GM19043 (cell line): ENCODE measurements around the gene SLC12A4.
"Not testable (repeated sequence)": the region's sequence is repeated elsewhere in the genome, so short reads cannot be mapped to it uniquely, and the experiment has no call there.

Source experiments
- ATAC-seq: cut with Tn5 transposase; IDR thresholded peaks from one replicate; pipeline ENCODE4 v1.9.1; 2021; ENCODE audit warnings: low read depth; ENCODE audit not compliant: unreplicated experiment

The SLC12A4 gene

GRCh38 chr16:67989322-67990017, 21.0 kb upstream of the SLC12A4 start:
- no peak for ATAC-seq

DNA sequence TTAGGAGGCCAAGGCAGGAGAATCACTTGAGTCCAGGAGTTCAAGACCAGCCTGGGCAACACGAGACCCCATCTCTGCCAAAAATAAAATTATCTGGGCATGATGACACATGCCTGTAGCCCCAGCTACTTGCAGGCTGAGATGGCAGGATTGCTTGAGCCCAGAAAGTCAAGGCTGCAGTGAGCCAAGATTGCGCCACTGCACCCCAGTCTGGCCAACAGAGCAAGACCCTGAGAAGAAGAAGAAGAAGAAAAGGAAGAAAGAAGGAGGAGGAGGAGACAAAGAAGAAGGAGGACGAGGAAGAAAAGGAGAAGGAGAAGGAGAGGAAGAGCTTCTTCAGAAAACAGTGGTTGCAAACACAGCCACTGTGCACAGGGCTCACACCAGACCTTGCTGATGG, 20.2 kb upstream of the SLC12A4 start:
- ATAC-seq: no peak

GRCh38 chr16:67987460-67988160, 19.2 kb upstream of the SLC12A4 start:
- no peak for ATAC-seq

DNA sequence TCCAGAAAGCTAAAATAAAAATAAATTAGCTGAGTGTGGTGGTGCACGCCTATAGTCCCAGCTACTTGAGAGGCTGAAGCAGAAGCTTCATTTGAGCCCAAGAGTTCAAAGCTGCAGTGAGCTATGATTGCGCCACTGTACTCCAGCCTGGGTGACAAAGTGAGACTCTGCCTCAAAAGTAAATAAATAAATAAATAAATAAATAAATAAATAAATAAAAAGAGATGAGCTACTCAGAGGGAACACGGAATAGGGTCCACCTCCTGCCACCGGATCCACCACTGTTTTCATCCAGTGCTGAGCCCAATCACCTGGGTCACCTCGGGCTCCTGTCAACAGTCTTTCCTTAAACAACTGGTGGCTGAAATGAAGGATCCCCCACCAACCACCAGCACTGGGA, 18.5 kb upstream of the SLC12A4 start:
- ATAC-seq: no peak

DNA sequence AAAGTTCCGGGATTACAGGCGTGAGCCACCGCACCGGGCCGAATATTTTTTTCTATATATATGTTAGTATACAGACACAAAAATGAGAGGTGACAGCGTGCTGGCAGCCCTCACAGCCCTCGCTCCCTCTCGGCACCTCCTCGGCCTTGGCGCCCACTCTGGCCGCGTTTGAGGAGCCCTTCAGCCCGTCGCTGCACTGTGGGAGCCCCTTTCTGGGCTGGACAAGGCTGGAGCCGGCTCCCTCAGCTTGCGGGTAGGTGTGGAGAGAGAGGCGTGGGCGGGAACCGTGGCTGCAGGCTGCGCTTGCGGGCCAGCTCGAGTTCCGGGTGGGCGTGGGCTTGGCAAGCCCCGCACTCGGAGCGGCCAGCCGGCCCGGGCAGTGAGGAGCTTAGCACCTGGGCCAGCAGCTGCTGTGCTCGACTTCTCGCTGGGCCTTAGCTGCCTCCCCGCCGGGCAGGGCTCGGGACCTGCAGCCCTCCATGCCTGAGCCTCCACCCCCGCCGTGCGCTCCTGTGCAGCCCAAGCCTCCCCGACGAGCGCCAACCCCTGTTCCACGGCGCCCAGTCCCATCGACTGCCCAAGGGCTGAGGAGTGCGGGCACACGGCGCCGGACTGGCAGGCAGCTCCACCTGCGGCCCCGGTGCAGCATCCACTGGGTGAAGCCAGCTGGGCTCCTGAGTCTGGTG, 13.7 kb upstream of the SLC12A4 start:
- no peak for ATAC-seq

DNA sequence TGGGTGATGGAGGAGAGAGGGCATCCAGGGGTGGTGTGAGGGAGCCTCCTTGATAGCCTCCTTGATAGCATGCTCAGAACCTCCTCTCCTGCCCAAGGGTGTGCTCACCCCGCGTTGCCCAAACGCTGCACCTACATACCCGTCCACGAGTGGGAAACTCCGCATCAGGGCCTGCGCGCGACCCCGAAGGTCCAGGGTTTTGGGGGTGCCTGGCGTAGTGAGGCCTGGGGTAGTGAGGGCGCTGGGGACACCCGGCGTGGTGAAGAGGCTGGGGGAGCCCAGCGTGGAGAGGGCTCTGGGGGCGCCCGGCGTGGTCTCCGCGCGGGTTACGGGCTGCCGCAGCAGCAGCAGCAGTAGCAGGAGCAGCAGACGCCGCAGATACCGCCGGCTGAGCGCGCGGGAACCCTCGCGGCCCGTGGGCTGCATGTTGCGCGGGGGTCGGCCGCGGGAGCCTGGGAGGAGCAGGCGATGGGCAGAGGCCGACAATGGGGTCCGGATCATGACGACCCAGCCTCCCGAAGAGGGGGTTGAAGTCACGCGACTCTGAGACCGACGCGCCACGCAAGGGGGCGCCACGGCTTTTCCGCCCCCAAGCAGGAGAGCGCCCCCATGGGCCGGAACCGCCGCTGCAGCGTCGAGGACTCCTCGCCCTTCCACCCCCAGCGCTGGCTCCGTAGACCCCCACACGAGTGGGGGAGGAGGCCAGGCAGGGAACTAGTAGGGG, 11.7 kb upstream of the SLC12A4 start, which contains the start of gene DPEP3:
Gene DPEP3 (minus strand): TSS at position 545 of the 724 bp plus-strand sequence. CDS start 119 bp downstream, at position 426.
- ATAC-seq: no peak

- no peak for ATAC-seq
These were observed 9.2 kb upstream of the SLC12A4 start for GRCh38 chr16:67977469-67978227.

- ATAC-seq: no peak
These were observed 8.6 kb upstream of the SLC12A4 start for GRCh38 chr16:67977005-67977404.

GRCh38 chr16:67976205-67976604, 7.8 kb upstream of the SLC12A4 start:
- no peak for ATAC-seq

- no peak for ATAC-seq
These were observed 7.1 kb upstream of the SLC12A4 start for GRCh38 chr16:67975321-67976105.

GRCh38 chr16:67972285-67972684, 3.8 kb upstream of the SLC12A4 start:
- ATAC-seq: not testable (repeated sequence)

DNA sequence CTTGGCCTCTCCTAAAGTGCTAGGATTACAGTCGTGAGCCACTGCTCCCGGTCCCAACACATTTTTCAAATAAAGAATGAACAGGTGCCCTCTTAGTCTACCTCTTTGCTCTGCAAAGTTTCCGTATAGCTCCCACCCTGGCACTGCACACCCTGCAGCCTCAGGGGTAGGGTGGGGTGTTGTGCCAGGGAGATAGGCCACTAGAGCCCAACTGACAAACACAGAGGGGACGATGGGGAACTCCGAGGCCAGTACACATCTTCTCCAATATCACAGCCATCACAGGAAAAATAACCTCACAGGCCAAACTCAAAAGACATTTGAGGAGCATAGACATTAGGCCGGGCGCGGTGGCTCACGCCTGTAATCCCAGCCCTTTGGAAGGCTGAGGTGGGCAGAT, 2.7 kb upstream of the SLC12A4 start:
- ATAC-seq: no peak

GRCh38 chr16:67969254-67970039, 1.0 kb upstream of the SLC12A4 start:
- ATAC-seq: no peak

DNA sequence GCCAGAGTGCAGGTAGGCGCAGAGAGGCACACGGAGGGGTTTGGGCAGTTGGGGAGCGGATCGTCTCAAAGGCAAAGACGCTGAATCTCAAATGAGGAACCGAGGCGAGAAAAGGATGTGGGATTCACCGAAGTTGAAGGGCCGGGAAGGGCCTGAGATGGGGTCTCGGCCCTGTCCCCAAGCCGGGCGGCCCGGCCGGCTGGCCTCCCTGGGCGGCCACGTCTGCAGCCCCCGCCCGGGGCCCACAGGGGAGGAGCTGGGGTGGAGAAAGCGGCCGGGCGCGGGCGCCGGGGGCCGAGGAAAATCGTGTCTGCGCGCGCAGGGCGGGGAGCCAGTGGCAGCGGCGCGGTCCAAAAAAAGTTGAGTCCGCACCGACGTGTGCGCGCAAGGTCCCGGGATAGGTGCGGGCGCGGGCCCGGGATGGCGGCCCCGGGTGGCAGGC, 458 bp downstream of the SLC12A4 start:
- ATAC-seq: no peak

DNA sequence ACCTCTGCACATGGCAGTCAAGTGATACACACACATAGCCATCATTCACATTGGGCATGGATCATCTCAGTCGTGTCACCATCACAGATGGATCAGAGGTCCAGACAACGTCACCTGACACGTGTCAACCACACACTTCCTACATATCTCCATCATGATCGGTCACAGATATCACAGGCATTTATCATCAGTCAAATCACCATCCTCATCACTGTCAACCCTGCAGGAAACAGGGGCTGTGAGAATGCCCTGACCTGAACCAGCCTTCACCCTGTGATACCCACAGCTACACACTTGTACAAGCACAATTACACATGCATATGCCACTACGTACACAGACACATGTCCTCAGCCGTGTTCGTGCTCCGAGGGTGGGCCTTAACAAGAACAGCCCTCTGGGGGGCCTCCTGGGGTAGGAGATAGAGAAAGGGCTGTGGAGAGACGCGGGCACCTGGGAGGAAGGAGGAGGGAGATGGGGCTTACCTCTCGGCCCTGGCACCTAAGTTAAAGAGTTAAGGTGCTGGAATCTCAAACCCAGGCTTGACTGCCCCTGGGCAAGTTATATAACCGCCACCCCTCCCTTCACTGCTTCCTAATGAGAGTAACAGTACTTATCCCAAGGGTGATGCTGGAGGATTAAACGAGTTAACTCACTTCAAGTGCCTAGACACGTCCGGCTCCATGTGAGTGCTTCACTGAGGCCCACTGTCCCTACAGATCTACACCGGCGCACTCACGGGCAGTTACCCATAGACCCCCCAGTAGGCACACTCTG, 1.1 kb downstream of the SLC12A4 start:
- ATAC-seq: no peak

- no peak for ATAC-seq
These were observed 1.8 kb downstream of the SLC12A4 start for GRCh38 chr16:67966549-67967182.
